Body of pancreas (tissue), 4 donors: ENCODE measurements around the gene CFAP68. TPM values are rescaled to one million over a fixed set of nuclear protein-coding genes. Genes with fewer than 3 reads are reported as not detected.

Experiments
- ATAC-seq: fragments of 150-250 bp; one replicate; pipeline ENCODE4 v1.9.1; 2016
- DNase-seq, 4 donors: peaks; one replicate each; pipeline ENCODE4 v3.0.0-alpha.2; 2019
- H3K27ac ChIP-seq, 4 donors: fragments of 200-600 bp; sonication (generic); 1 replicate in 3 of 4; 2 replicates in 1 of 4; pipeline versions ENCODE4 v1.5.1 to v1.6.1; 2016 to 2019; ENCODE audit warnings: mild to moderate bottlenecking in 1 of 4, mixed read lengths in 1 of 4, moderate library complexity in 1 of 4
- H3K27me3 ChIP-seq, 2 donors: fragments of 200-600 bp; sonication (generic); one replicate each; pipeline ENCODE4 v1.6.0; 2016; ENCODE audit warnings: mild to moderate bottlenecking in 1 of 2
- H3K36me3 ChIP-seq, 2 donors: fragments of 200-600 bp; sonication (generic); replicated peaks in 1 of 2; 2 replicates each; pipeline ENCODE4 v1.5.1; 2016; ENCODE audit warnings: low read depth in 2 of 2; ENCODE audit not compliant: insufficient read depth in 1 of 2
- H3K4me1 ChIP-seq: fragments of 200-600 bp; sonication (generic); one replicate; pipeline ENCODE4 v1.6.0; 2016
- H3K4me3 ChIP-seq, 2 donors: fragments of 200-600 bp; sonication (generic); 1 replicate in 1 of 2; 2 replicates in 1 of 2; pipeline ENCODE4 v1.5.1; 2016 to 2019
- H3K9me3 ChIP-seq, 3 donors: fragments of 200-600 bp; sonication (generic); 1 replicate in 2 of 3; 2 replicates in 1 of 3; pipeline ENCODE4 v1.5.1; 2016
- CTCF ChIP-seq, 7 experiments: fragments of 450-650 bp in 4 of 7; fragments of 200-600 bp in 3 of 7; sonication (generic) in 3 of 7; IDR thresholded peaks; one replicate each; pipeline ENCODE4 v1.5.1; 2016 to 2019; ENCODE audit warnings: antibody characterized with exemption in 7 of 7
- POLR2A ChIP-seq, 3 donors: fragments of 450-650 bp; IDR thresholded peaks; one replicate each; pipeline ENCODE4 v1.6.1; 2016; ENCODE audit warnings: antibody characterized with exemption in 3 of 3, mild to moderate bottlenecking in 2 of 3
- WGBS, 2 donors: methylation state at CpG; one replicate each; pipeline ENCODE4 v1.1.5; 2017; 5-methylcytosine and 5-hydroxymethylcytosine counted together
- intact Hi-C: fragments of 100-400 bp; cut with DNase I; formaldehyde crosslinking; loops from one replicate; pipeline ENCODE4 v1.15.1; 2023
- total RNA-seq, 2 donors: library from RNA; depleted of rRNA; stranded (reverse); fragments of >200 nt; gene quantifications; one replicate each; pipeline ENCODE4 v1.1.0, GENCODE V29; 2016

Gene CFAP68
- 10 to 100 TPM in 1 of 2 donors, 1 to 10 TPM in 1; 7.8 to 31.6 TPM for total RNA-seq

GRCh38 chr11:111878849-111879636 lies at the start of gene CFAP68, which contains the start of gene FDXACB1:
TSS of gene CFAP68 (plus strand) at chr11:111879541. CDS start at chr11:111879561, 20 bp downstream.
TSS of gene FDXACB1 (minus strand) at chr11:111879165. CDS start at chr11:111879132, 33 bp downstream.
- 0% methylated on average over 35 to 55 of the region's 55 CpGs for WGBS, 2 donors
- Histone ChIP-seq H3K9me3 (no peaks in the 10 kb centered on the region), H3K27ac (peak within 1 kb of the TSS; percentile 90 to 97 (median 97)), H3K36me3 (no peaks in the 10 kb centered on the region), H3K4me1 (peaks cover 9% of the 10 kb centered on the region), H3K4me3 (peak within 1 kb of the TSS; percentile 47 to 49), H3K27me3 (no peaks in the 10 kb centered on the region)
- DNase-seq (peak; percentile 96 to 98 (median 97)), ATAC-seq (peak; percentile 94)
- intact Hi-C loops: no loop called here
- TF ChIP-seq POLR2A (IDR thresholded peaks at IDR 0.05) (peak; percentile 27 to 80 (median 79)), CTCF (IDR thresholded peaks at IDR 0.05) (peak; percentile 87 to 100 (median 99))

- ATAC-seq: no peak
- WGBS, 2 donors: 68 to 72% methylated on average over 4 of the region's 4 CpGs
- H3K27me3 ChIP-seq: no peaks in the 10 kb centered on the region
- H3K36me3 ChIP-seq: peaks cover 5 to 8% of the 10 kb centered on the region in 2 donors
- TF ChIP-seq CTCF (IDR thresholded peaks at IDR 0.05) (peak in 1 of 7 experiments; percentile 14), POLR2A (IDR thresholded peaks at IDR 0.05) (no peak)
- no peak for DNase-seq
- no peaks in the 10 kb centered on the region for H3K9me3 ChIP-seq
- intact Hi-C loops: no loop called here
- no peaks in the 10 kb centered on the region for H3K4me1 ChIP-seq
- no peak overlapping the region for H3K27ac ChIP-seq
- H3K4me3 ChIP-seq: no peak overlapping the region
These were observed 45.8 kb upstream of the CFAP68 start for GRCh38 chr11:111833524-111833923.

GRCh38 chr11:111834432-111835163 lies 44.7 kb upstream of the CFAP68 start:
- Histone ChIP-seq H3K4me3 (no peak overlapping the region), H3K9me3 (no peaks in the 10 kb centered on the region), H3K36me3 (peaks cover 5 to 8% of the 10 kb centered on the region in 2 donors), H3K27ac (no peak overlapping the region), H3K4me1 (no peaks in the 10 kb centered on the region), H3K27me3 (no peaks in the 10 kb centered on the region)
- no peak for TF ChIP-seq CTCF (IDR thresholded peaks at IDR 0.05)
- TF ChIP-seq POLR2A (IDR thresholded peaks at IDR 0.05): no peak
- ATAC-seq (no peak), DNase-seq (no peak)
- intact Hi-C loops: loop anchor here (5.0 kb wide), 1 partner anchor 252 kb away; no protein-coding TSS in a partner anchor
- 89 to 91% methylated on average over 3 of the region's 3 CpGs for WGBS, 2 donors

GRCh38 chr11:111835665-111836064 lies 43.7 kb upstream of the CFAP68 start:
- no peaks in the 10 kb centered on the region for H3K9me3 ChIP-seq
- ATAC-seq (no peak), DNase-seq (no peak)
- H3K36me3 ChIP-seq: peaks cover 5 to 6% of the 10 kb centered on the region in 2 donors
- WGBS, 2 donors: 91 to 96% methylated on average over 7 of the region's 7 CpGs
- H3K4me3 ChIP-seq: no peak overlapping the region
- TF ChIP-seq POLR2A (IDR thresholded peaks at IDR 0.05) (no peak), CTCF (IDR thresholded peaks at IDR 0.05) (no peak)
- H3K4me1 ChIP-seq: no peaks in the 10 kb centered on the region
- no peaks in the 10 kb centered on the region for H3K27me3 ChIP-seq
- H3K27ac ChIP-seq: no peak overlapping the region
- intact Hi-C loops: loop anchor here (5.0 kb wide), 1 partner anchor 253 kb away; no protein-coding TSS in a partner anchor
